Activated T-helper 2 cell treated with anti-CD3 and anti-CD28 coated beads, Interferon-gamma antibody, Interleukin-2, Interleukin-4, amounts not matched to agents 10 μg/mL and 5 μg/mL and 100 μg/mL, durations not matched to agents 14 hours and 24 hours and 36 hours (primary cell): ENCODE data around the gene FBXO7. TPM values are rescaled to one million over a fixed set of nuclear protein-coding genes. Genes with fewer than 3 reads are reported as not detected.
"Not testable (repeated sequence)": the region's sequence is repeated elsewhere in the genome, so short reads cannot be mapped to it uniquely, and the experiment has no call there.

Experiments
- DNase-seq: peaks from one replicate; pipeline ENCODE4 v3.0.0; 2021; ENCODE audit warnings: low spot score
- H3K27ac Mint-ChIP-seq: one replicate; pipeline ENCODE4 v1.8.0; 2021; ENCODE audit warnings: mixed read lengths
- H3K27me3 Mint-ChIP-seq: one replicate; pipeline ENCODE4 v1.8.0; 2021; ENCODE audit warnings: low read depth, mixed read lengths
- H3K36me3 Mint-ChIP-seq: one replicate; pipeline ENCODE4 v1.8.0; 2021; ENCODE audit warnings: low read depth, mixed read lengths
- H3K4me1 Mint-ChIP-seq: one replicate; pipeline ENCODE4 v1.8.0; 2021; ENCODE audit warnings: low read depth, mixed read lengths
- H3K4me3 Mint-ChIP-seq: one replicate; pipeline ENCODE4 v1.8.0; 2021; ENCODE audit warnings: low read depth, mild to moderate bottlenecking, moderate library complexity, mixed read lengths
- H3K9me3 Mint-ChIP-seq: one replicate; pipeline ENCODE4 v1.8.0; 2021; ENCODE audit warnings: mixed read lengths
- intact Hi-C: fragments of 100-400 bp; cut with micrococcal nuclease; formaldehyde crosslinking; loops from one replicate; pipeline ENCODE4 v1.15.1; 2023
- total RNA-seq: library from RNA; stranded (reverse); gene quantifications from 2 replicates; pipeline ENCODE4 v1.2.3, GENCODE V29; 2022

The FBXO7 gene
- total RNA-seq, 1 donor from 2014 or later = 104 TPM

GRCh38 chr22:32476281-32477195 lies 1.9 kb downstream of the FBXO7 start:
- DNase-seq = no peak
- Mint-ChIP-seq H3K4me3 (peak overlapping the region; percentile 93), H3K27me3 (no peaks in the 10 kb centered on the region), H3K4me1 (peaks cover 30% of the 10 kb centered on the region), H3K36me3 (peaks cover 18% of the 10 kb centered on the region), H3K27ac (peak overlapping the region; percentile 93), H3K9me3 (no peaks in the 10 kb centered on the region)
- intact Hi-C loops = loop anchor here (10.0 kb wide), 1 partner anchor 212 kb away; no protein-coding TSS in a partner anchor

- no peak for DNase-seq
- intact Hi-C loops = loop anchor here (10.0 kb wide), 1 partner anchor 213 kb away; no protein-coding TSS in a partner anchor
- Mint-ChIP-seq H3K4me3 (no peak overlapping the region), H3K9me3 (no peaks in the 10 kb centered on the region), H3K36me3 (peaks cover 18% of the 10 kb centered on the region), H3K27me3 (no peaks in the 10 kb centered on the region), H3K4me1 (peaks cover 30% of the 10 kb centered on the region), H3K27ac (no peak overlapping the region)
Observed at GRCh38 chr22:32477596-32477995, 3.0 kb downstream of the FBXO7 start.

DNA sequence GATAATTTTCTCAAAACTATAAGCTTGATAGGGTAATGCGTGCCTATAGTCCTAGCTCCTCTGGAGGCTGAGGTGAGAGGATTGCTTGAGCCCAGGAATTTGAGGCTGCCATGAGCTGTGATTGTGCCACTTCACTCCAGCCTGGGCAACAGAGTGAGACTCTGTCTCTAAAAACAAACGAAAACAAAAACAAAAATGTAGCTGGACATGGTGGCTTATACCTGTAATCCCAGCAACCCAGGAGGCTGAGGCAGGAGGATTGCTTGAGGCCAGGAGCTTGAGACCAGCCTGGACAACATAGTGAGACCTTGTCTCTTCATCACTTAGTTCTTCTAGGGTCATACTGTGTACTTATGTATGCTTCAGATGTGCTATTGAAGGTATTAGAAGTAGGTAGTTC lies 3.9 kb downstream of the FBXO7 start:
- H3K36me3 Mint-ChIP-seq = peaks cover 18% of the 10 kb centered on the region
- intact Hi-C loops = loop anchor here (10.0 kb wide), 1 partner anchor 214 kb away; no protein-coding TSS in a partner anchor

GRCh38 chr22:32478994-32479393 lies 4.4 kb downstream of the FBXO7 start:
- no peak for DNase-seq
- no peak overlapping the region for H3K4me3 Mint-ChIP-seq
- intact Hi-C loops = loop anchor here (10.0 kb wide), 1 partner anchor 214 kb away; no protein-coding TSS in a partner anchor
- H3K27ac Mint-ChIP-seq = no peak overlapping the region
- H3K36me3 Mint-ChIP-seq = peaks cover 18% of the 10 kb centered on the region
- H3K9me3 Mint-ChIP-seq = no peaks in the 10 kb centered on the region
- H3K27me3 Mint-ChIP-seq = no peaks in the 10 kb centered on the region
- H3K4me1 Mint-ChIP-seq = peaks cover 22% of the 10 kb centered on the region

More for the DNA sequence above, 3.9 kb downstream of the FBXO7 start:
- H3K27ac Mint-ChIP-seq, H3K27me3 Mint-ChIP-seq, H3K9me3 Mint-ChIP-seq, DNase-seq, H3K4me3 Mint-ChIP-seq: not testable (repeated sequence)
- H3K4me1 Mint-ChIP-seq = peaks cover 25% of the 10 kb centered on the region

GRCh38 chr22:32480238-32480637 lies 5.6 kb downstream of the FBXO7 start:
- H3K36me3 Mint-ChIP-seq = peaks cover 18% of the 10 kb centered on the region
- peaks cover 25% of the 10 kb centered on the region for H3K4me1 Mint-ChIP-seq
- intact Hi-C loops = no loop called here
- peak overlapping the region; percentile 18 for H3K27ac Mint-ChIP-seq
- no peak for DNase-seq
- H3K27me3 Mint-ChIP-seq = no peaks in the 10 kb centered on the region
- H3K9me3 Mint-ChIP-seq = no peaks in the 10 kb centered on the region
- H3K4me3 Mint-ChIP-seq = no peak overlapping the region

- intact Hi-C loops = loop anchor here (1.0 kb wide), 1 partner anchor 9 kb away; no protein-coding TSS in a partner anchor
- Mint-ChIP-seq H3K27ac (no peak overlapping the region), H3K9me3 (no peaks in the 10 kb centered on the region), H3K27me3 (no peaks in the 10 kb centered on the region), H3K36me3 (peaks cover 33% of the 10 kb centered on the region), H3K4me3 (no peak overlapping the region), H3K4me1 (peaks cover 31% of the 10 kb centered on the region)
- DNase-seq = no peak
Observed at GRCh38 chr22:32482708-32483107, 8.1 kb downstream of the FBXO7 start.

- Mint-ChIP-seq H3K9me3 (no peaks in the 10 kb centered on the region), H3K4me3 (no peak overlapping the region), H3K27me3 (no peaks in the 10 kb centered on the region), H3K27ac (no peak overlapping the region), H3K36me3 (peaks cover 56% of the 10 kb centered on the region), H3K4me1 (peaks cover 18% of the 10 kb centered on the region)
- intact Hi-C loops = no loop called here
- no peak for DNase-seq
Observed at GRCh38 chr22:32486656-32487390, 12.2 kb downstream of the FBXO7 start.

DNA sequence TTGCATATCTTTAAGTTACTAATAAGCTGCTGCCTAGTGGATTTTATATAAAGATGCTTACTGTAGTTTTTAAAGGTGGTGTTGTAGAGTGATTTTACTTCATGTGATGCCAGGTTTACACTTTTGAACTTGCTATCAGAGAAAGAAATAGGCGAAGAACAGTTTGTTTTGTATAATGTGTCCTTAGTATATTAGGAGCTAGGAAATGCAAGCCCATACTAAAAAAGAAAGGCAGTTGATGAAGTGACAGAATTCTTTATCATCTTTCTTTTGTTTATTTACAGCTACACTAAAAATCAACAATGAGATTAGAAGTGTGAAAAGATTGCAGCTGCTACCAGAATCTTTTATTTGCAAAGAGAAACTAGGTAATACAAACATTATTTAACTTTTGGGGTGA lies 12.8 kb downstream of the FBXO7 start:
- H3K27ac Mint-ChIP-seq = no peak overlapping the region
- intact Hi-C loops = no loop called here

GRCh38 chr22:32489377-32489776 lies 14.8 kb downstream of the FBXO7 start:
- intact Hi-C loops = no loop called here
- Mint-ChIP-seq H3K36me3 (peaks cover 80% of the 10 kb centered on the region), H3K9me3 (no peaks in the 10 kb centered on the region), H3K4me1 (peaks cover 19% of the 10 kb centered on the region), H3K4me3 (no peak overlapping the region), H3K27ac (no peak overlapping the region), H3K27me3 (no peaks in the 10 kb centered on the region)
- no peak for DNase-seq

More for the DNA sequence above, 12.8 kb downstream of the FBXO7 start:
- H3K36me3 Mint-ChIP-seq = peaks cover 62% of the 10 kb centered on the region
- H3K4me3 Mint-ChIP-seq = no peak overlapping the region
- H3K9me3 Mint-ChIP-seq = no peaks in the 10 kb centered on the region
- peaks cover 18% of the 10 kb centered on the region for H3K4me1 Mint-ChIP-seq
- DNase-seq = no peak
- no peaks in the 10 kb centered on the region for H3K27me3 Mint-ChIP-seq

DNA sequence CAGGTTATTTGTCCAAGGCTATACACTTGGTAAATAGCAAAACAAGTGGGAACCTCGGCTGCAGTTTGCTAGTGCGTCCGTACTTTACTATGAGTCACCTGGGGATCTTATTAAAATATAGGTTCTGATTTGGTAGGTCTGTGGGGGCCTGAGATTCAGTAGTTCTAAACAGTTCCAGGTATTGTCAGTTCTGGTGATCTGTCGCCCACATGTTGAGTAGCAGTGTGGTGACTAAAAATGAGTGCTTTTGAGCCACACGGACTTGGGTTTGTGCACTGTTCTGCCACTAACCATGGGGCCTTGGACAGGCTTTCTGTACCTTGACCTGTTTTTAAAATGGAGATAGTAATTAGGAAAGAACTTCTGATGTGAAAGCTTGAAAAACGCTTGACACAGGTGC lies 15.7 kb downstream of the FBXO7 start:
- Mint-ChIP-seq H3K27me3 (no peaks in the 10 kb centered on the region), H3K4me1 (peaks cover 16% of the 10 kb centered on the region), H3K4me3 (no peak overlapping the region), H3K27ac (no peak overlapping the region), H3K36me3 (peaks cover 89% of the 10 kb centered on the region), H3K9me3 (no peaks in the 10 kb centered on the region)
- DNase-seq = no peak
- intact Hi-C loops = no loop called here

GRCh38 chr22:32492111-32492510 lies 17.5 kb downstream of the FBXO7 start:
- Mint-ChIP-seq H3K4me1 (peaks cover 5% of the 10 kb centered on the region), H3K27me3 (no peaks in the 10 kb centered on the region), H3K4me3 (no peak overlapping the region), H3K27ac (no peak overlapping the region), H3K9me3 (no peaks in the 10 kb centered on the region), H3K36me3 (peaks cover 89% of the 10 kb centered on the region)
- intact Hi-C loops = no loop called here
- no peak for DNase-seq

- intact Hi-C loops = no loop called here
- Mint-ChIP-seq H3K4me1 (peaks cover 3% of the 10 kb centered on the region), H3K27me3 (no peaks in the 10 kb centered on the region), H3K36me3 (peaks cover 89% of the 10 kb centered on the region), H3K4me3 (no peak overlapping the region), H3K9me3 (no peaks in the 10 kb centered on the region), H3K27ac (no peak overlapping the region)
- no peak for DNase-seq
Observed at GRCh38 chr22:32493551-32493950, 18.9 kb downstream of the FBXO7 start.

- H3K9me3 Mint-ChIP-seq = no peaks in the 10 kb centered on the region
- no peak overlapping the region for H3K4me3 Mint-ChIP-seq
- H3K4me1 Mint-ChIP-seq = peaks cover 3% of the 10 kb centered on the region
- H3K36me3 Mint-ChIP-seq = peaks cover 83% of the 10 kb centered on the region
- DNase-seq = no peak
- no peaks in the 10 kb centered on the region for H3K27me3 Mint-ChIP-seq
- intact Hi-C loops = no loop called here
- H3K27ac Mint-ChIP-seq = no peak overlapping the region
Observed at GRCh38 chr22:32494971-32495370, 20.4 kb downstream of the FBXO7 start.
